IMR-90 (cell line): ENCODE measurements around the gene PILRB.

Experiments used
- BHLHE40 ChIP-seq: fragments of 150-350 bp; IDR thresholded peaks from 2 replicates; pipeline ENCODE4 v1.6.1; 2016; ENCODE audit warnings: mild to moderate bottlenecking, low read depth, low read length
- CHD1 ChIP-seq: IDR thresholded peaks from 2 replicates; pipeline ENCODE4 v1.6.1; 2012; ENCODE audit warnings: low read depth, low read length, improper control_type of control experiment
- CTCF ChIP-seq: conservative IDR thresholded peaks from 2 replicates; pipeline ENCODE4 v1.5.1; 2012; ENCODE audit warnings: mild to moderate bottlenecking, low read depth, low read length, improper control_type of control experiment
- ELK1 ChIP-seq: fragments of 150-350 bp; IDR thresholded peaks from 2 replicates; pipeline ENCODE4 v1.6.1; 2016; ENCODE audit warnings: low read depth, mild to moderate bottlenecking, low read length, moderate library complexity, borderline replicate concordance
- FOS ChIP-seq: fragments of 150-350 bp; IDR thresholded peaks from 2 replicates; pipeline ENCODE4 v1.6.1; 2016; ENCODE audit warnings: low read depth, low read length
- MAZ ChIP-seq: IDR thresholded peaks from 2 replicates; pipeline ENCODE4 v1.6.1; 2012; ENCODE audit warnings: low read depth, mild to moderate bottlenecking, low read length, improper control_type of control experiment, moderate library complexity, borderline replicate concordance
- MXI1 ChIP-seq: IDR thresholded peaks from 2 replicates; pipeline ENCODE4 v1.6.1; 2012; ENCODE audit warnings: low read depth, mild to moderate bottlenecking, low read length, moderate library complexity, borderline replicate concordance
- POLR2A ChIP-seq: IDR thresholded peaks from 2 replicates; pipeline ENCODE4 v1.6.1; 2012; ENCODE audit warnings: mild to moderate bottlenecking, low read depth, low read length
- RAD21 ChIP-seq: IDR thresholded peaks from 2 replicates; pipeline ENCODE4 v1.6.1; 2012; ENCODE audit warnings: low read length, improper control_type of control experiment
- RFX5 ChIP-seq: IDR thresholded peaks from 2 replicates; pipeline ENCODE4 v1.8.0; 2012; ENCODE audit warnings: low read depth, mild to moderate bottlenecking, low read length, moderate library complexity
- USF2 ChIP-seq: fragments of 150-350 bp; IDR thresholded peaks from 2 replicates; pipeline ENCODE4 v1.6.1; 2017; ENCODE audit warnings: mild to moderate bottlenecking, antibody characterized with exemption, low read length, low read depth

GRCh38 chr7:100378114-100378755 lies 20.3 kb downstream of the PILRB start:
- TF ChIP-seq BHLHE40, result no peak
- no peak for TF ChIP-seq CTCF
- no peak for TF ChIP-seq POLR2A
- TF ChIP-seq MXI1, result no peak
- no peak for TF ChIP-seq RFX5
- no peak for TF ChIP-seq FOS
- no peak for TF ChIP-seq MAZ
- TF ChIP-seq ELK1, result no peak
- TF ChIP-seq USF2, result no peak
- no peak for TF ChIP-seq RAD21
- no peak for TF ChIP-seq CHD1
